ENCODE results near the gene EFNA2. TPM values are rescaled to one million over a fixed set of nuclear protein-coding genes. Genes with fewer than 3 reads are reported as not detected.

EFNA2 gene
- total RNA-seq, 1 experiment from 2014 or later = 12.2 TPM

DNA sequence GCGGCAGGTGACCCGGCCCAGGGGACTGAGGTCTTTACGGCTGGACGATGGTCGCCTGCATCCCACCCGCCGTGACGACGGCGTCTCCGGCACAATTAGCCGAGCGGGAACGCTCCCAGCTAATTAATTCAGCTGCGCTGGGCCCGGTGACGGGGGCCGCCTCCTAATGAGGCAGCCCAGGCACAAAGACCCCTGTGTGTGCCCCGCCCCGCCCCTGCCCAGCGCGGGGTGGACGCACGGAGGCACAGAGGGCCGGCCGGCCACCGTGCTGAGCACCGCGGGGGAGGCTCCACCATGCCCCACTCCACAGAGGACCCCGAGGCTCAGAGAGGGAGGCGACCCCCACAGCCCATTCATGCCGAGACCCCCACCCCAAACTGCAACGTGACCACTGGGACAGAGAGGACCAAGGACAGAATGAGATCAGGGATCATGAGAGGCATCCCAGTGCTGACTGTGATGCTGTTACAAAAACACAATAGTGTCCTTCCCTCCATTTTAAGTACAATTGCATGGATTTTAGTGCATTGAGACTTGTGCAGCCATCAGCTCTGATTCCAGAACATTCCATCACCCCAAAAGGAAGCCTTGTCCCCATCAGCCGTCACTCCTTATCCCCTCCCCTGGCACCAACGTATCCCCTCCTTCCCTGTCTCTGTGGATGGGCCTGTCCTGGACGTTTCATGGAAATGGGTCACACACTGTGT lies 17.0 kb downstream of the EFNA2 start:
- H3K9ac ChIP-seq (ENCODE audit: low read length) = no peak overlapping the region
- POLR2A ChIA-PET = no interaction called here

More for the DNA sequence above, 17.0 kb downstream of the EFNA2 start:
- no peaks in the 10 kb centered on the region for H3K36me3 ChIP-seq (ENCODE audit: control insufficient read depth in 1 of 2, insufficient read depth in 2 of 2, low read length in 2 of 2)
- ChIA-PET CTCF (no interaction called here), RAD21 (ENCODE audit: low non-redundant PET in 1 of 2, low total read pairs in 2 of 2, uncharacterized antibody in 2 of 2, unreplicated experiment in 2 of 2) (no interaction called here)
- H3K9me3 ChIP-seq (ENCODE audit: control insufficient read depth in 1 of 2, insufficient read depth in 1 of 2, low read depth in 1 of 2, low read length in 2 of 2) = no peaks in the 10 kb centered on the region
- BruUV-seq (replicated peaks) = no TSS peak
- TF ChIP-seq SRF (IDR thresholded peaks at IDR 0.05; ENCODE audit: low read depth) (no peak), RAD21 (IDR thresholded peaks at IDR 0.05; ENCODE audit: low read depth) (no peak), TCF7L2 (IDR thresholded peaks at IDR 0.05; ENCODE audit: borderline replicate concordance, extremely low read depth, insufficient read depth, insufficient read length) (no peak), EZH2 (IDR thresholded peaks at IDR 0.05) (no peak), SIN3A (IDR thresholded peaks at IDR 0.05; ENCODE audit: low read depth) (no peak), ELF1 (IDR thresholded peaks at IDR 0.05; ENCODE audit: borderline replicate concordance, low read depth) (no peak), SP1 (IDR thresholded peaks at IDR 0.05; ENCODE audit: low read depth) (no peak), JUND (IDR thresholded peaks at IDR 0.05) (no peak), MAX (IDR thresholded peaks at IDR 0.05) (no peak), POLR2A (IDR thresholded peaks at IDR 0.05; ENCODE audit: borderline replicate concordance, extremely low read depth, insufficient read depth, insufficient read length) (no peak)
- TF ChIP-seq, protein P1, sequence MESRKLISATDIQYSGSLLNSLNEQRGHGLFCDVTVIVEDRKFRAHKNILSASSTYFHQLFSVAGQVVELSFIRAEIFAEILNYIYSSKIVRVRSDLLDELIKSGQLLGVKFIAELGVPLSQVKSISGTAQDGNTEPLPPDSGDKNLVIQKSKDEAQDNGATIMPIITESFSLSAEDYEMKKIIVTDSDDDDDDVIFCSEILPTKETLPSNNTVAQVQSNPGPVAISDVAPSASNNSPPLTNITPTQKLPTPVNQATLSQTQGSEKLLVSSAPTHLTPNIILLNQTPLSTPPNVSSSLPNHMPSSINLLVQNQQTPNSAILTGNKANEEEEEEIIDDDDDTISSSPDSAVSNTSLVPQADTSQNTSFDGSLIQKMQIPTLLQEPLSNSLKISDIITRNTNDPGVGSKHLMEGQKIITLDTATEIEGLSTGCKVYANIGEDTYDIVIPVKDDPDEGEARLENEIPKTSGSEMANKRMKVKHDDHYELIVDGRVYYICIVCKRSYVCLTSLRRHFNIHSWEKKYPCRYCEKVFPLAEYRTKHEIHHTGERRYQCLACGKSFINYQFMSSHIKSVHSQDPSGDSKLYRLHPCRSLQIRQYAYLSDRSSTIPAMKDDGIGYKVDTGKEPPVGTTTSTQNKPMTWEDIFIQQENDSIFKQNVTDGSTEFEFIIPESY (IDR thresholded peaks at IDR 0.05; ENCODE audit: extremely low read depth, insufficient replicate concordance, low read length) = no peak
- TF ChIP-seq, protein P2, sequence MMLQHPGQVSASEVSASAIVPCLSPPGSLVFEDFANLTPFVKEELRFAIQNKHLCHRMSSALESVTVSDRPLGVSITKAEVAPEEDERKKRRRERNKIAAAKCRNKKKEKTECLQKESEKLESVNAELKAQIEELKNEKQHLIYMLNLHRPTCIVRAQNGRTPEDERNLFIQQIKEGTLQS (IDR thresholded peaks at IDR 0.05) = no peak
- intact Hi-C loops (cut with micrococcal nuclease) = no loop called here
- H2AFZ ChIP-seq (ENCODE audit: low read depth, low read length, poor library complexity, severe bottlenecking) = no peak overlapping the region
- H3K27me3 ChIP-seq (ENCODE audit: insufficient read depth, low read length) = no peaks in the 10 kb centered on the region
- H3K9me2 ChIP-seq (ENCODE audit: insufficient read depth) = no peaks in the 10 kb centered on the region
- H3K4me2 ChIP-seq (ENCODE audit: low read length) = no peak overlapping the region
- no peak for DNase-seq (ENCODE audit: low read depth, low spot score)
- no peak for ATAC-seq
- H4K20me1 ChIP-seq (ENCODE audit: insufficient read depth) = no peaks in the 10 kb centered on the region
- H3K79me2 ChIP-seq (ENCODE audit: insufficient read depth, low read length) = no peaks in the 10 kb centered on the region
- no peak overlapping the region for H3K27ac ChIP-seq (ENCODE audit: low read depth, low read length)
- no peak overlapping the region for H3K4me3 ChIP-seq (replicated peaks in 1 of 2; ENCODE audit: low read depth in 1 of 2, low read length in 2 of 2)
- peaks cover 2% of the 10 kb centered on the region in 2 experiments; a peak in 2 of 4 replicates for H3K4me1 ChIP-seq (ENCODE audit: control insufficient read depth in 1 of 2, insufficient read depth in 2 of 2, low read length in 2 of 2)
